Right lobe of liver (tissue), 6 donors: ENCODE data around the gene PODXL2. TPM values are rescaled to one million over a fixed set of nuclear protein-coding genes. Genes with fewer than 3 reads are reported as not detected.
A peak's percentile ranks its signal among the peaks of the same experiment; 100 is the strongest.

Experiments used
- ATAC-seq, 4 donors: fragments of 200-7000 bp; cut with Tn5 transposase; one replicate each; pipeline ENCODE4 v1.9.1; 2020; ENCODE audit warnings: mild to moderate bottlenecking in 4 of 4, moderate library complexity in 4 of 4
- DNase-seq, 3 donors: peaks; one replicate each; pipeline ENCODE4 v3.0.0-alpha.2; 2020
- H3K27ac ChIP-seq, 3 donors: fragments of 200-600 bp; one replicate each; pipeline ENCODE4 v1.8.0; 2022
- H3K27me3 ChIP-seq, 2 donors: fragments of 200-600 bp; one replicate each; pipeline ENCODE4 v1.8.0; 2022
- H3K36me3 ChIP-seq, 4 donors: fragments of 200-600 bp; sonication (generic) in 1 of 4; one replicate each; pipeline versions ENCODE4 v1.5.1 to v1.8.0; 2017 to 2022; ENCODE audit warnings: control low read depth in 1 of 4
- H3K4me1 ChIP-seq, 4 donors: fragments of 200-600 bp; sonication (generic) in 1 of 4; one replicate each; pipeline versions ENCODE4 v1.5.1 to v1.8.0; 2017 to 2022; ENCODE audit warnings: control low read depth in 1 of 4
- H3K4me3 ChIP-seq, 3 donors: fragments of 200-600 bp; one replicate each; pipeline ENCODE4 v1.8.0; 2022
- H3K9me3 ChIP-seq, 4 donors: fragments of 200-600 bp; sonication (generic) in 1 of 4; one replicate each; pipeline versions ENCODE4 v1.5.1 to v1.8.0; 2017 to 2022; ENCODE audit warnings: control low read depth in 1 of 4
- POLR2A ChIP-seq: fragments of 450-650 bp; IDR thresholded peaks from one replicate; pipeline ENCODE4 v1.6.1; 2017; ENCODE audit warnings: antibody characterized with exemption, mild to moderate bottlenecking
- WGBS: methylation state at CpG from one replicate; pipeline ENCODE4 v1.1.6; 2018; ENCODE audit warnings: low coverage, low lambda C conversion rate; ENCODE audit not compliant: insufficient coverage; ENCODE audit errors: missing lambda C conversion rate; 5-methylcytosine and 5-hydroxymethylcytosine counted together
- intact Hi-C, 2 donors: fragments of 100-400 bp; cut with DNase I; formaldehyde crosslinking; loops; one replicate each; pipeline versions ENCODE4 v1.11.2 to v1.14.1; 2022
- total RNA-seq, 6 experiments: library from RNA; depleted of rRNA in 2 of 6; stranded (reverse); fragments of >200 nt in 2 of 6; fragmentation: NEBNext Ultra II Directional in 3 of 6; extraction: Animal tissue kit (Norgen Biotek cat#: 25700) in 3 of 6; gene quantifications; one replicate each; pipeline versions ENCODE4 v1.1.0 to v1.2.4, GENCODE V29; 2016 to 2023
- TF ChIP-seq, protein P1 (sequence below), 4 donors: fragments of 200-600 bp in 3 of 4; fragments of 450-650 bp in 1 of 4; IDR thresholded peaks; one replicate each; pipeline versions ENCODE4 v1.5.1 to v1.8.0; 2016 to 2022; ENCODE audit warnings: antibody characterized with exemption in 4 of 4, mild to moderate bottlenecking in 2 of 4
- donor health status: DM: no; HTN: yes; CAD: no.
- donor health status: DM: no; HTN: no; CAD: no.
- donor health status: DM: no; HTN: no; CAD: no.
- donor health status: DM: no; HTN: yes; CAD: no.
- donor health status: DM: no; HTN: yes; CAD: no.

Gene PODXL2
- total RNA-seq, 6 experiments from 2014 or later, result 0.19 to 1.6 (median 0.63) TPM

DNA sequence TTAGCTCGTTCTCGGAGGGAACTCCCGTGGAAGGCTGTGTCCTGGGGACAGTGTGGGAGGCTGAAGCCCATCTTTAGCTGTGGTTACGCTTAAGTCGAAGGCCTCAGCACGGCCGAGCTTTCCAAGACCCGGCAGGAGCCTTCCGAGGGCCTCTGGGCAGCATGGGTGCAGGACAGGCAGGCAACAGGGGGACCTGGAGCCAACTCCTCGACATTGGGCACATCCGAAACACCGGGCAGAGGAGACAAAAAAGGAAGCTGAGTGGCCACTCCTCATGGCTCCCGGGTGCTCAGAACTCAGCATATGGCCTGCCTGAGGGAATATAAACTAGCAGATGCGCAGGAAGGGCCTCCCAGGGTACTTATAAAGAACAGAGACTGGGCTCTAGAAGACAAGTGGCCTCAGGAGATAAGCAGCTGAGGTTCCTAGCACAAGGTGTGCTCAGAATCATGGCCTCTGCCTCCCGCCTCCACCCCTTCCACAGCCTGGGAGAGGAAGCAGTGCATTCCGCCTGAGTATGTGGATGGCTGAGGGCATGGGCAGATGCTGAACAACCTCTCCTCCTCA lies 77.9 kb downstream of the PODXL2 start:
- Histone ChIP-seq H3K27ac (no peak overlapping the region), H3K9me3 (no peaks in the 10 kb centered on the region), H3K36me3 (peaks cover 0 to 6% (median 3%) of the 10 kb centered on the region in 4 donors), H3K4me3 (no peak overlapping the region), H3K27me3 (no peaks in the 10 kb centered on the region), H3K4me1 (peaks cover 0 to 16% (median 6%) of the 10 kb centered on the region in 4 donors)
- TF ChIP-seq, protein P1, sequence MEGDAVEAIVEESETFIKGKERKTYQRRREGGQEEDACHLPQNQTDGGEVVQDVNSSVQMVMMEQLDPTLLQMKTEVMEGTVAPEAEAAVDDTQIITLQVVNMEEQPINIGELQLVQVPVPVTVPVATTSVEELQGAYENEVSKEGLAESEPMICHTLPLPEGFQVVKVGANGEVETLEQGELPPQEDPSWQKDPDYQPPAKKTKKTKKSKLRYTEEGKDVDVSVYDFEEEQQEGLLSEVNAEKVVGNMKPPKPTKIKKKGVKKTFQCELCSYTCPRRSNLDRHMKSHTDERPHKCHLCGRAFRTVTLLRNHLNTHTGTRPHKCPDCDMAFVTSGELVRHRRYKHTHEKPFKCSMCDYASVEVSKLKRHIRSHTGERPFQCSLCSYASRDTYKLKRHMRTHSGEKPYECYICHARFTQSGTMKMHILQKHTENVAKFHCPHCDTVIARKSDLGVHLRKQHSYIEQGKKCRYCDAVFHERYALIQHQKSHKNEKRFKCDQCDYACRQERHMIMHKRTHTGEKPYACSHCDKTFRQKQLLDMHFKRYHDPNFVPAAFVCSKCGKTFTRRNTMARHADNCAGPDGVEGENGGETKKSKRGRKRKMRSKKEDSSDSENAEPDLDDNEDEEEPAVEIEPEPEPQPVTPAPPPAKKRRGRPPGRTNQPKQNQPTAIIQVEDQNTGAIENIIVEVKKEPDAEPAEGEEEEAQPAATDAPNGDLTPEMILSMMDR (IDR thresholded peaks at IDR 0.05), result no peak
- TF ChIP-seq POLR2A, result no peak
- ATAC-seq, result no peak
- 70% methylated on average over 2 of the region's 16 CpGs for WGBS
- DNase-seq, result peak; percentile 15 to 39 (median 36)
- intact Hi-C loops, result loop anchor here in 1 of 2 donors (10.0 kb wide), 1 partner anchor 108 kb away; no protein-coding TSS in a partner anchor

DNA sequence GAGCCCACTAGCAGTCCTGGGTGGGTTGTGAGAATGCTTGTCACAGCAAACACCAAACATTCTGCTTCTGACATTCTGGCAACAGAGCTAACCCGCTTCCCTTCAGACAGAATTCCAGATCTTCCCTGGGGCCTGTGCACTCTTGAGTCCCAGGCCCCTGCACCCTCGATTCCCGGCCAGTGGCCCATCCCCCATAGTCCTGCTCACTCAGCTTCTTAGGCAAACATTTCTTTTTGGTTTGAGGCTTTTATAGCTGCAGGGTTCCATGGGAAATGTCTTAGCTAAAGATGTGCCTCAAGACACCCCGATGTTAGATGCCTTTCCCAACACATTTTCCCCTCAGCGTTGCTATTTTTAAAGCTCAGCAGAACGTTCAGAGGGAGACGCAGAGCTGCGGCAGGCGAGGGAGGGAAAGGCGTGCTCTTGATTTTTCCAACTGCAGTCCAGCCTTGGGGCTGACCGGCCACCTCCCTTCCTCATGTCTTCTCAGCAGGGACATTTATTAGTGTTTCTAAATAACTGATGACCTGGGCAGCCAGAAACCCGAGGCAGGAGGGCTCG lies 78.9 kb downstream of the PODXL2 start:
- WGBS, result 85% methylated on average over 10 of the region's 13 CpGs
- peaks cover 0 to 5% (median under 1%) of the 10 kb centered on the region in 4 donors for H3K4me1 ChIP-seq
- intact Hi-C loops, result loop anchor here in 1 of 2 donors (10.0 kb wide), 1 partner anchor 107 kb away; no protein-coding TSS in a partner anchor
- H3K4me3 ChIP-seq, result no peak overlapping the region
- ATAC-seq (no peak), DNase-seq (peak; percentile 11 to 35 (median 21))
- H3K27me3 ChIP-seq, result no peaks in the 10 kb centered on the region
- peaks cover 0 to 6% (median 3%) of the 10 kb centered on the region in 4 donors for H3K36me3 ChIP-seq
- no peak overlapping the region for H3K27ac ChIP-seq
- TF ChIP-seq POLR2A, result no peak
- TF ChIP-seq, protein P1 (IDR thresholded peaks at IDR 0.05), result no peak
- no peaks in the 10 kb centered on the region for H3K9me3 ChIP-seq

DNA sequence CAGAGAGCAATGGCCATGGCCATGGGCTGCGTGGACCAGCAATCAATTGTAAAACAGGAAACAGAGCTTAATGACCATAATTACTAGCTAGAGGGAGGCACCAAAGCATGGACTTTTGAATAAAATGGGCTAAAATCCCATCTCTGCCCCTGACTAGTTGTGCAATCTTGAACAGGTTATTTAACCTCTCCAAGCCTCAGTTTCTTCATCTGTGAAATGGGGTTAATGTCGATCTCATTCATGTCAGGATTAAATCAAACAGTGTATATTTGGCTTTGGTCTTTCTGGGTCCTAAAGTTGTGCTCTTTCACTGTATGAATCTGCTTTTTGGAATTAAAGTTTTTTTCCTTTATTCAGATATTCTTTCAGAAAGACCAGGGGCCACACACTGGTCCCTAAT lies 79.9 kb downstream of the PODXL2 start:
- no peaks in the 10 kb centered on the region for H3K27me3 ChIP-seq
- no peak overlapping the region for H3K27ac ChIP-seq
- ATAC-seq (no peak), DNase-seq (no peak)
- H3K4me3 ChIP-seq, result no peak overlapping the region
- intact Hi-C loops, result loop anchor here in 1 of 2 donors (10.0 kb wide), 1 partner anchor 106 kb away; no protein-coding TSS in a partner anchor
- TF ChIP-seq, protein P1 (IDR thresholded peaks at IDR 0.05), result no peak
- no peak for TF ChIP-seq POLR2A
- no peaks in the 10 kb centered on the region for H3K4me1 ChIP-seq
- no peaks in the 10 kb centered on the region for H3K9me3 ChIP-seq
- WGBS, result 79% methylated on average over 2 of the region's 2 CpGs
- H3K36me3 ChIP-seq, result peaks cover 0 to 6% (median 3%) of the 10 kb centered on the region in 4 donors

DNA sequence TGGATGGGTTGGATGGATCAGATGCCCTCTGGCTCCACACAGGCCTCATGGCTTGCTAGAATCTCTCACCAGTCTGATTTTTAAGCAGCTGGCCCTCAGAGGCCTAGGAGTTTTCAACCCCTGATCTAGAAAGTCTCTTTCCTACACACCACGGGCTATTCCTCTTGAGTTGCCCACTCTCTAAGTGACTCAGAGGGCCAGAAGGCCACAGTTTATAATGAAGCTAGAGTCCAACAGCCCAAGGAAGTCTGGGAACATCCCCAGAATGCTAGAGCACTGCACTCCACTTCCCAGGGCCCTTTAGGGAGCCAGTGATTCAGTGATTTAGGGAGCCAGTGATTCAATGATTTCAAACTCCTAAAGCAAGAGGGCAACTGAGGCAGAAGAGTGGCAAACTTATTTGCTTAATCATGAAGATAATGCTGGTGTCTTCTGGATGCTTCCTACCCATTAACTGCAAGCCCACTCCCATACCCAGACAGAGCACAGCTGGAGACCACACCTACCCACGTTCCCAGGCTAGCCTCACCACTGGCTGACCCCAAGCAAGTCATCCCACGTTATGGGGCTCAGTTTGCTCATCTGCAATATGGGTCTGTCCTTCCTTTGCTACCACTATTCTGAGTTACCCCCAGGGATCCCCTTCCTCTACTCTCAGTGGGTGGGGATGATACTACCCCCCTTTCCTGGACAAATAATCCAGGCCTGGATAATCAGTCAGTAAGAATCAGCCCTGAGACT lies 80.5 kb downstream of the PODXL2 start:
- peaks cover 0 to 10% (median 5%) of the 10 kb centered on the region in 4 donors for H3K36me3 ChIP-seq
- H3K9me3 ChIP-seq, result no peaks in the 10 kb centered on the region
- H3K27me3 ChIP-seq, result no peaks in the 10 kb centered on the region
- H3K4me3 ChIP-seq, result no peak overlapping the region
- no peak overlapping the region for H3K27ac ChIP-seq
- H3K4me1 ChIP-seq, result no peaks in the 10 kb centered on the region
- DNase-seq (peak in 1 of 3 donors; percentile 14), ATAC-seq (no peak)
- no peak for TF ChIP-seq POLR2A
- TF ChIP-seq, protein P1 (IDR thresholded peaks at IDR 0.05), result no peak
- intact Hi-C loops, result loop anchor here in 1 of 2 donors (10.0 kb wide), 1 partner anchor 105 kb away; no protein-coding TSS in a partner anchor
- WGBS, result 83% methylated on average over 1 of the region's 3 CpGs
